Fibroblast of the conjunctiva (primary cell): ENCODE results near the gene SH3BGR.

Source experiments
- DNase-seq: peaks from one replicate; pipeline ENCODE4 v3.0.0-alpha.2; 2010; ENCODE audit warnings: low read depth

Gene SH3BGR

GRCh38 chr21:39456665-39457064 lies 4.9 kb downstream of the SH3BGR start:
- DNase-seq: no peak

GRCh38 chr21:39461419-39461818 lies 9.6 kb downstream of the SH3BGR start:
- no peak for DNase-seq

GRCh38 chr21:39463308-39463707 lies 11.5 kb downstream of the SH3BGR start:
- DNase-seq: no peak

- no peak for DNase-seq
Observed at GRCh38 chr21:39466584-39466983, 14.8 kb downstream of the SH3BGR start.

GRCh38 chr21:39467746-39468145 lies 16.0 kb downstream of the SH3BGR start:
- no peak for DNase-seq

GRCh38 chr21:39468559-39468958 lies 16.8 kb downstream of the SH3BGR start:
- DNase-seq: no peak

- no peak for DNase-seq
Observed at GRCh38 chr21:39471598-39471997, 19.8 kb downstream of the SH3BGR start.

GRCh38 chr21:39472786-39473185 lies 21.0 kb downstream of the SH3BGR start:
- DNase-seq: no peak

GRCh38 chr21:39474611-39475010 lies 22.8 kb downstream of the SH3BGR start:
- no peak for DNase-seq

- DNase-seq: no peak
Observed at GRCh38 chr21:39479164-39479813, 27.5 kb downstream of the SH3BGR start.

GRCh38 chr21:39479814-39480182 lies 28.0 kb downstream of the SH3BGR start:
- no peak for DNase-seq

GRCh38 chr21:39480271-39480670 lies 28.5 kb downstream of the SH3BGR start:
- DNase-seq: no peak

GRCh38 chr21:39481886-39482285 lies 30.1 kb downstream of the SH3BGR start:
- no peak for DNase-seq

GRCh38 chr21:39483917-39484316 lies 32.1 kb downstream of the SH3BGR start:
- DNase-seq: no peak

GRCh38 chr21:39484711-39485276 lies 33.0 kb downstream of the SH3BGR start:
- DNase-seq: no peak

GRCh38 chr21:39489380-39489924 lies 37.7 kb downstream of the SH3BGR start:
- DNase-seq: no peak

GRCh38 chr21:39499156-39499555 lies 47.4 kb downstream of the SH3BGR start:
- DNase-seq: no peak

- no peak for DNase-seq
Observed at GRCh38 chr21:39502631-39503030, 50.9 kb downstream of the SH3BGR start.

- DNase-seq: no peak
Observed at GRCh38 chr21:39503123-39503762, 51.5 kb downstream of the SH3BGR start.

GRCh38 chr21:39504230-39504629 lies 52.5 kb downstream of the SH3BGR start:
- no peak for DNase-seq

- DNase-seq: no peak
Observed at GRCh38 chr21:39510240-39510639, 58.5 kb downstream of the SH3BGR start.

- DNase-seq: no peak
Observed at GRCh38 chr21:39511102-39511501, 59.3 kb downstream of the SH3BGR start.

GRCh38 chr21:39513735-39514134 lies 62.0 kb downstream of the SH3BGR start:
- DNase-seq: no peak
